GM12873 (cell line): ENCODE results near the gene SMARCC1.

Source experiments
- CTCF ChIP-seq: IDR thresholded peaks from 2 replicates; pipeline ENCODE4 v1.5.1; 2012; ENCODE audit warnings: low read depth, mild to moderate bottlenecking, moderate library complexity, low read length, control low read depth; ENCODE audit not compliant: insufficient read depth; ENCODE audit errors: missing control alignments

SMARCC1 gene

GRCh38 chr3:47712398-47712797 is 69.3 kb downstream of the SMARCC1 start:
- TF ChIP-seq CTCF = no peak

- TF ChIP-seq CTCF = no peak
Measured at GRCh38 chr3:47711596-47711995, 70.1 kb downstream of the SMARCC1 start.

- no peak for TF ChIP-seq CTCF
Measured at GRCh38 chr3:47705391-47705790, 76.3 kb downstream of the SMARCC1 start.

- no peak for TF ChIP-seq CTCF
Measured at GRCh38 chr3:47704237-47704612, 77.5 kb downstream of the SMARCC1 start.

- TF ChIP-seq CTCF = no peak
Measured at GRCh38 chr3:47701388-47701787, 80.3 kb downstream of the SMARCC1 start.

GRCh38 chr3:47692158-47692557 is 89.5 kb downstream of the SMARCC1 start:
- TF ChIP-seq CTCF = no peak

GRCh38 chr3:47688488-47688887 is 93.2 kb downstream of the SMARCC1 start:
- no peak for TF ChIP-seq CTCF
